Keratinocyte (primary cell): ENCODE results near the gene SLC5A5. TPM values are rescaled to one million over a fixed set of nuclear protein-coding genes. Genes with fewer than 3 reads are reported as not detected.

Experiments used
- DNase-seq: peaks from one replicate; pipeline ENCODE4 v3.0.0-alpha.2; 2011; ENCODE audit warnings: low read depth, missing footprints, low spot score
- FAIRE-seq: peaks from 2 replicates; lab custom pipeline; 2011; peaks lifted over from hg19 to GRCh38; lab: Jason Lieb, UNC
- H2AFZ ChIP-seq: 2 replicates; pipeline ENCODE4 v1.6.0; 2012; ENCODE audit warnings: low read length, control low read depth, inconsistent platforms; ENCODE audit not compliant: control insufficient read depth
- H3K27ac ChIP-seq: 2 replicates; pipeline ENCODE4 v1.5.1; 2011; ENCODE audit warnings: low read length; ENCODE audit not compliant: control insufficient read depth, insufficient read depth
- H3K27me3 ChIP-seq: 3 replicates; pipeline ENCODE4 v1.6.0; 2011; ENCODE audit warnings: low read length; ENCODE audit not compliant: control insufficient read depth, insufficient read depth; ENCODE audit errors: extremely low read depth
- H3K36me3 ChIP-seq, 2 experiments: 2 replicates in 1 of 2; 3 replicates in 1 of 2; pipeline ENCODE4 v1.5.1; 2011; ENCODE audit warnings: low read length in 2 of 2, mild to moderate bottlenecking in 1 of 2; ENCODE audit not compliant: control insufficient read depth in 2 of 2, insufficient read depth in 2 of 2; ENCODE audit errors: extremely low read depth in 1 of 2
- H3K4me1 ChIP-seq: 3 replicates; pipeline ENCODE4 v1.5.1; 2011; ENCODE audit warnings: low read length; ENCODE audit not compliant: control insufficient read depth, insufficient read depth; ENCODE audit errors: extremely low read depth
- H3K4me2 ChIP-seq: 3 replicates; pipeline ENCODE4 v1.6.0; 2011; ENCODE audit warnings: low read depth, low read length; ENCODE audit not compliant: control insufficient read depth, insufficient read depth; ENCODE audit errors: extremely low read depth
- H3K4me3 ChIP-seq, 3 experiments: fragments of 200-600 bp in 1 of 3; sonication (generic) in 1 of 3; 2 replicates in 2 of 3; 3 replicates in 1 of 3; pipeline ENCODE4 v1.5.1; 2011 to 2016; ENCODE audit warnings: low read length in 3 of 3, mild to moderate bottlenecking in 3 of 3, control low read depth in 2 of 3, inconsistent platforms in 1 of 3, low read depth in 1 of 3, mixed read lengths in 1 of 3, mixed run types in 1 of 3, moderate library complexity in 1 of 3; ENCODE audit not compliant: control insufficient read depth in 2 of 3, insufficient read depth in 2 of 3; ENCODE audit errors: extremely low read depth in 1 of 3
- H3K79me2 ChIP-seq: 2 replicates; pipeline ENCODE4 v1.6.0; 2012; ENCODE audit warnings: low read length; ENCODE audit not compliant: control insufficient read depth, insufficient read depth
- H3K9ac ChIP-seq: 3 replicates; pipeline ENCODE4 v1.6.0; 2011; ENCODE audit warnings: low read length; ENCODE audit not compliant: control insufficient read depth, insufficient read depth; ENCODE audit errors: extremely low read depth
- H3K9me1 ChIP-seq: 3 replicates; pipeline ENCODE4 v1.6.0; 2011; ENCODE audit warnings: low read length; ENCODE audit not compliant: control insufficient read depth, insufficient read depth; ENCODE audit errors: extremely low read depth
- H3K9me3 ChIP-seq: 2 replicates; pipeline ENCODE4 v1.5.1; 2012; ENCODE audit warnings: low read depth, low read length; ENCODE audit not compliant: control insufficient read depth
- H4K20me1 ChIP-seq: 3 replicates; pipeline ENCODE4 v1.6.0; 2011; ENCODE audit warnings: low read length; ENCODE audit not compliant: control insufficient read depth, insufficient read depth; ENCODE audit errors: extremely low read depth
- EZH2 ChIP-seq: IDR thresholded peaks from one replicate; pipeline ENCODE4 v1.6.1; 2012; ENCODE audit warnings: inconsistent platforms, mild to moderate bottlenecking, low read length, moderate library complexity
- dilution Hi-C: fragments of 300-500 bp; cut with MboI; formaldehyde crosslinking; loops from one replicate; pipeline ENCODE4 v1.7.0; 2020; ENCODE audit warnings: low sequenced_read_pairs; ENCODE audit not compliant: extremely low pct_ligation_motif_present
- polyA plus RNA-seq, 5 experiments: library from polyadenylated mRNA; depleted of rRNA in 3 of 5; stranded (reverse) in 3 of 5; stranded (forward) in 1 of 5; unstranded in 1 of 5; fragments of >200 nt; gene quantifications; 1 replicate in 1 of 5; 2 replicates in 3 of 5; 3 replicates in 1 of 5; pipeline versions ENCODE4 v1.2.1 to v1.2.3, GENCODE V29; 2011 to 2012; ENCODE audit warnings: missing spikeins in 2 of 5, low read depth in 1 of 5, low replicate concordance in 1 of 5
- TF ChIP-seq, protein P1 (sequence below), 3 experiments: IDR thresholded peaks in 1 of 3; conservative IDR thresholded peaks in 1 of 3; optimal IDR thresholded peaks in 1 of 3; 2 replicates in 2 of 3; 3 replicates in 1 of 3; pipeline versions ENCODE3 to v1.5.1; 2011; ENCODE audit warnings: low read length in 3 of 3, mild to moderate bottlenecking in 3 of 3, moderate library complexity in 2 of 3, control low read depth in 1 of 3, inconsistent platforms in 1 of 3; ENCODE audit not compliant: insufficient read depth in 2 of 3; ENCODE audit errors: extremely low read depth in 1 of 3

SLC5A5 gene
- polyA plus RNA-seq, 1 donor (not counting 4 experiments of a cell fraction or from before 2014, with no cell fraction given) = not detected

DNA sequence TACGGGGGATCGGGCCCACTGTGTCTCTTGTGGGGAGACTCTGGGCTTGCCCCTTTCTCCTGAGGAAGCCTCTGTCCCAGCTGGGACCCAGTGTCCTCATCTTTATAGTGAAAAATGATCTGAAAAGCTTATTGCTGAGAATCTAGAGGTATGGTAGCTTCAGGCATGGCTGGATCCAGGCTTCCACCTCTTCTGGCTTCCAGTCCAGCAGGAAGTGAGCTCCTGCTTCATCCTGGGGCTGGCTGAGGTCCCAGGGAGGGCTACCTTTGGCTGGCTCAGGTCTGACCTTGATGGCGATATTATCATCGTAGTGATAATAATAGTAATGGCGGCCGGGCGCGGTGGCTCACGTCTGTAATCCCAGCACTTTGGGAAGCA is 3.0 kb downstream of the SLC5A5 start:
- H3K79me2 ChIP-seq = no peaks in the 10 kb centered on the region
- no peak overlapping the region for H3K27ac ChIP-seq
- no peaks in the 10 kb centered on the region for H3K4me1 ChIP-seq
- FAIRE-seq (no peak), DNase-seq (no peak)
- H3K9ac ChIP-seq = no peak overlapping the region
- dilution Hi-C loops = no loop called here
- peaks cover 39% of the 10 kb centered on the region for H3K27me3 ChIP-seq
- H3K4me3 ChIP-seq = no peak overlapping the region
- H3K4me2 ChIP-seq = no peak overlapping the region
- TF ChIP-seq, protein P1, sequence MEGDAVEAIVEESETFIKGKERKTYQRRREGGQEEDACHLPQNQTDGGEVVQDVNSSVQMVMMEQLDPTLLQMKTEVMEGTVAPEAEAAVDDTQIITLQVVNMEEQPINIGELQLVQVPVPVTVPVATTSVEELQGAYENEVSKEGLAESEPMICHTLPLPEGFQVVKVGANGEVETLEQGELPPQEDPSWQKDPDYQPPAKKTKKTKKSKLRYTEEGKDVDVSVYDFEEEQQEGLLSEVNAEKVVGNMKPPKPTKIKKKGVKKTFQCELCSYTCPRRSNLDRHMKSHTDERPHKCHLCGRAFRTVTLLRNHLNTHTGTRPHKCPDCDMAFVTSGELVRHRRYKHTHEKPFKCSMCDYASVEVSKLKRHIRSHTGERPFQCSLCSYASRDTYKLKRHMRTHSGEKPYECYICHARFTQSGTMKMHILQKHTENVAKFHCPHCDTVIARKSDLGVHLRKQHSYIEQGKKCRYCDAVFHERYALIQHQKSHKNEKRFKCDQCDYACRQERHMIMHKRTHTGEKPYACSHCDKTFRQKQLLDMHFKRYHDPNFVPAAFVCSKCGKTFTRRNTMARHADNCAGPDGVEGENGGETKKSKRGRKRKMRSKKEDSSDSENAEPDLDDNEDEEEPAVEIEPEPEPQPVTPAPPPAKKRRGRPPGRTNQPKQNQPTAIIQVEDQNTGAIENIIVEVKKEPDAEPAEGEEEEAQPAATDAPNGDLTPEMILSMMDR (optimal IDR thresholded peaks at IDR 0.05 in 1 of 3, IDR thresholded peaks at IDR 0.05 in 1 of 3, conservative IDR thresholded peaks at IDR 0.05 in 1 of 3; ENCODE audit: extremely low read depth in 1 of 3, insufficient read depth in 2 of 3, low read length in 3 of 3) = no peak
- TF ChIP-seq EZH2 = no peak
- H3K36me3 ChIP-seq = no peaks in the 10 kb centered on the region
- no peaks in the 10 kb centered on the region for H3K9me1 ChIP-seq
- H3K9me3 ChIP-seq = no peaks in the 10 kb centered on the region
- no peaks in the 10 kb centered on the region for H4K20me1 ChIP-seq
- no peak overlapping the region for H2AFZ ChIP-seq

DNA sequence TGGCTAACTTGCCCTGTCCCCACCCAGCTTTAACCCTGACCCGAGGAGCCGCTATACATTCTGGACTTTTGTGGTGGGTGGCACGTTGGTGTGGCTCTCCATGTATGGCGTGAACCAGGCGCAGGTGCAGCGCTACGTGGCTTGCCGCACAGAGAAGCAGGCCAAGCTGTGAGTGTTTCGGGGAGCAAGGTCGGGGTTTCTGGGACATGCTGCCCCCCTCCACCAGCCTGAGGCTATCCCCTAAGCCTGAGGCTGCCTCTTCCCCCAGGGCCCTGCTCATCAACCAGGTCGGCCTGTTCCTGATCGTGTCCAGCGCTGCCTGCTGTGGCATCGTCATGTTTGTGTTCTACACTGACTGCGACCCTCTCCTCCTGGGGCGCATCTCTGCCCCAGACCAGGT is 6.0 kb downstream of the SLC5A5 start:
- H2AFZ ChIP-seq = no peak overlapping the region
- H4K20me1 ChIP-seq = no peaks in the 10 kb centered on the region
- H3K36me3 ChIP-seq = no peaks in the 10 kb centered on the region
- TF ChIP-seq EZH2 = no peak
- TF ChIP-seq, protein P1 (optimal IDR thresholded peaks at IDR 0.05 in 1 of 3, IDR thresholded peaks at IDR 0.05 in 1 of 3, conservative IDR thresholded peaks at IDR 0.05 in 1 of 3; ENCODE audit: extremely low read depth in 1 of 3, insufficient read depth in 2 of 3, low read length in 3 of 3) = no peak
- no peaks in the 10 kb centered on the region for H3K9me1 ChIP-seq
- H3K9ac ChIP-seq = no peak overlapping the region
- no peak for DNase-seq
- no peaks in the 10 kb centered on the region for H3K9me3 ChIP-seq
- H3K27ac ChIP-seq = no peak overlapping the region
- H3K4me2 ChIP-seq = no peak overlapping the region
- dilution Hi-C loops = no loop called here
- peaks cover 10% of the 10 kb centered on the region for H3K27me3 ChIP-seq
- H3K4me1 ChIP-seq = no peaks in the 10 kb centered on the region
- no peak overlapping the region for H3K4me3 ChIP-seq
- H3K79me2 ChIP-seq = no peaks in the 10 kb centered on the region
- no peak for FAIRE-seq
